ENCODE results near the gene IREB2. TPM values are rescaled to one million over a fixed set of nuclear protein-coding genes. Genes with fewer than 3 reads are reported as not detected.

IREB2 gene
- total and polyA plus RNA-seq, 2 of the 13 experiments (the other 11 are each of a cell fraction or from before 2014, with no cell fraction given) = 24.2 to 30.4 TPM

- TF ChIP-seq TEF (CRISPR knock-in tag; IDR thresholded peaks at IDR 0.05) (no peak), KDM5B (CRISPR knock-in tag; IDR thresholded peaks at IDR 0.05; ENCODE audit: borderline replicate concordance) (no peak), ZNF143 (CRISPR knock-in tag; IDR thresholded peaks at IDR 0.05) (0 out of 2 replicates have a peak, but pooled peaks have one; percentile 24), ZNF782 (CRISPR knock-in tag; IDR thresholded peaks at IDR 0.05; ENCODE audit: borderline replicate concordance) (no peak), SNAPC2 (CRISPR knock-in tag; IDR thresholded peaks at IDR 0.05) (peak; percentile 73; the same call in 1 of the 2 replicates), ZXDC (CRISPR knock-in tag; IDR thresholded peaks at IDR 0.05) (0 out of 2 replicates have a peak, but pooled peaks have one; percentile 2), MXI1 (IDR thresholded peaks at IDR 0.05; ENCODE audit: borderline replicate concordance, low read depth, low read length) (no peak; the same call in 2 of the 3 replicates), RBM39 (IDR thresholded peaks at IDR 0.05; ENCODE audit: low read depth, low read length, poor library complexity, severe bottlenecking) (peak; percentile 3), RNF219 (CRISPR knock-in tag; IDR thresholded peaks at IDR 0.05) (no peak), ZNF253 (CRISPR knock-in tag; IDR thresholded peaks at IDR 0.05; ENCODE audit: borderline replicate concordance) (no peak), ZNF44 (CRISPR knock-in tag; IDR thresholded peaks at IDR 0.05) (no peak), ZNF691 (CRISPR knock-in tag; IDR thresholded peaks at IDR 0.05; ENCODE audit: borderline replicate concordance, low read depth) (no peak), PAWR (CRISPR knock-in tag; IDR thresholded peaks at IDR 0.05; ENCODE audit: borderline replicate concordance) (no peak)
These were observed 736 bp downstream of the IREB2 start (continued) for GRCh38 chr15:78438619-78439285.

Data from HepG2 (cell line).